K562 (cell line): ENCODE data around the gene DST. TPM values are rescaled to one million over a fixed set of nuclear protein-coding genes. Genes with fewer than 3 reads are reported as not detected.

Experiments used
- ETV6 ChIP-seq, 3 experiments: fragments of 150-350 bp in 1 of 3; sonication (generic) in 1 of 3; formaldehyde crosslinking in 1 of 3; IDR thresholded peaks; 2 replicates each; pipeline versions ENCODE4 v1.6.1 to v1.8.0; 2014 to 2022; ENCODE audit warnings: borderline replicate concordance in 2 of 3, low read depth in 2 of 3, antibody characterized with exemption in 1 of 3, low read length in 1 of 3, mild to moderate bottlenecking in 1 of 3, missing genetic modification reagents in 1 of 3
- HOXB6 ChIP-seq: fragments of 250-450 bp; sonication (Bioruptor Pico); IDR thresholded peaks from 2 replicates; pipeline ENCODE4 v1.5.1; 2022; ENCODE audit warnings: mild to moderate bottlenecking, borderline replicate concordance
- XRCC5 ChIP-seq: fragments of 200-400 bp; formaldehyde crosslinking; IDR thresholded peaks from 2 replicates; pipeline ENCODE4 v1.6.1; 2017; ENCODE audit warnings: low read depth, mild to moderate bottlenecking, low read length
- polyA plus RNA-seq, 8 experiments: library from polyadenylated mRNA; depleted of rRNA in 4 of 8; stranded (reverse) in 5 of 8; unstranded in 3 of 8; fragments of >200 nt; fragmentation: Nextera tagmentation in 2 of 8; fragmentation: Illumina TruSeq in 1 of 8; extraction: Ambion mirVana in 2 of 8; extraction: Trizol in 1 of 8; gene quantifications; 2 replicates each; pipeline versions ENCODE4 v1.2.1 to v1.2.3, GENCODE V29; 2011 to 2014; ENCODE audit warnings: inconsistent platforms in 1 of 8, missing spikeins in 1 of 8
- total RNA-seq, 7 experiments: library from RNA; depleted of rRNA in 6 of 7; stranded (reverse); fragments of >200 nt in 6 of 7; fragmentation: Illumina TruSeq in 2 of 7; extraction: Trizol in 2 of 7; gene quantifications; 2 replicates each; pipeline versions ENCODE4 v1.2.1 to v1.2.3, GENCODE V29; 2011 to 2021; ENCODE audit warnings: low replicate concordance in 1 of 7
- TF ChIP-seq, protein P1 (sequence below): fragments of 150-350 bp; IDR thresholded peaks from 2 replicates; pipeline ENCODE4 v1.6.1; 2014; ENCODE audit warnings: low read depth, mild to moderate bottlenecking, low read length, borderline replicate concordance
- TF ChIP-seq, protein P2 (sequence below): fragments of 450-650 bp; IDR thresholded peaks from 2 replicates; pipeline ENCODE4 v1.6.1; 2017; ENCODE audit warnings: antibody characterized with exemption
- TF ChIP-seq, protein P3 (sequence below): fragments of 250-450 bp; sonication (Bioruptor Pico); IDR thresholded peaks from 2 replicates; pipeline ENCODE4 v1.4.0; 2020
- TF ChIP-seq, protein P4 (sequence below): fragments of 250-450 bp; sonication (Bioruptor Pico); IDR thresholded peaks from 2 replicates; pipeline ENCODE4 v1.5.0; 2021; ENCODE audit warnings: mild to moderate bottlenecking, borderline replicate concordance
- TF ChIP-seq, protein P5 (sequence below): fragments of 450-650 bp; conservative IDR thresholded peaks from 2 replicates; pipeline ENCODE4 v1.6.1; 2016; ENCODE audit warnings: missing genetic modification characterization, low read depth, mild to moderate bottlenecking, control low read depth, missing compliant biosample characterization

DST gene
- total and polyA plus RNA-seq, 9 of the 15 experiments (the other 6 are each of a cell fraction or from before 2014, with no cell fraction given): 5.2 to 21.9 (median 13.3) TPM

DNA sequence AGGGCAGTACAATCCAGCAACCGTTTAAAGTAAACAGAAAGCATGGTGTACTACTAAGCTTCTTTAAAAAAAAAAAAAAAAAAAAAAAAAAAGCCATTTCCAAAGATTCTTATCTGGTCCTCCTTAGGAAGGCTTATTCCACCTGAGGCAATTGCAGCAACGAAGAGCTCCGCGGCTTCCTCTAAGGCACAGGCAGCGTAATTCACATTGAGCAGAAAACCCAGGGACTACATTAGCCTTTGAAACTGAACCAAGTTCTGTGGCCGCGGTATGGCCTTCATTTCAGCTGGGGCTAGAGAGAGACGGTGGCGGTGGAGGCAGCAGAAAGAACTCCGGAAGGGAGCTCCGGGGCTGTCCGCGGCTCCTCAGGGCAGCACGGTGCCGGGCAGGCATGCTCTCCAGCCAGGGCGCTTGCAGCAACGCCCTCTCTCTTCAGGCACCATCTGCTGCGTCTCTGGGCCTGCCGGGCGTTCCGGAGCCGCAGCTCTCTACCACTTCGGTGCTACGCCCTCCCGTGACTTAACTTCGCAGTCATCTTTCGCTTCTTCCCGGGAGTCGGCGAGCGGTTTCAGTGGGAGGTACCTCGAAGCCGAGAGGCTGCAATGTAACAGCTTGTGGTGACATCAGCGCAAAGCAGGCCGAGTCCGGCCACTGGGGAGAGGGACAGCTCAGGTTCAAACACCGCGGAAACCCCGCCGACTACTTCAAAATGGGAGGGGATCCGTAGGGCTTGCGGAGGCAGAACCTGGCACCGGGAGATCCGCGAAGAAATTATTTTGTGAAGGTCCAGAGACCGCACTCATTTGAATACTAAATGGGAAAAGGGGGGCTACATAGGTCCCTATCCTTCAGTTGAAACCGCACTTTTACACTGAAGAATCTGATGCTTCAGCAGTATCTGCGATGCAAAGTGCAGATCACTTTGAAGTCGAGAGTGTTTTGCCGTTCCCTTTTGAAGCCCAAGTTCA is 100.0 kb downstream of the DST start (continued):
- TF ChIP-seq, protein P1, sequence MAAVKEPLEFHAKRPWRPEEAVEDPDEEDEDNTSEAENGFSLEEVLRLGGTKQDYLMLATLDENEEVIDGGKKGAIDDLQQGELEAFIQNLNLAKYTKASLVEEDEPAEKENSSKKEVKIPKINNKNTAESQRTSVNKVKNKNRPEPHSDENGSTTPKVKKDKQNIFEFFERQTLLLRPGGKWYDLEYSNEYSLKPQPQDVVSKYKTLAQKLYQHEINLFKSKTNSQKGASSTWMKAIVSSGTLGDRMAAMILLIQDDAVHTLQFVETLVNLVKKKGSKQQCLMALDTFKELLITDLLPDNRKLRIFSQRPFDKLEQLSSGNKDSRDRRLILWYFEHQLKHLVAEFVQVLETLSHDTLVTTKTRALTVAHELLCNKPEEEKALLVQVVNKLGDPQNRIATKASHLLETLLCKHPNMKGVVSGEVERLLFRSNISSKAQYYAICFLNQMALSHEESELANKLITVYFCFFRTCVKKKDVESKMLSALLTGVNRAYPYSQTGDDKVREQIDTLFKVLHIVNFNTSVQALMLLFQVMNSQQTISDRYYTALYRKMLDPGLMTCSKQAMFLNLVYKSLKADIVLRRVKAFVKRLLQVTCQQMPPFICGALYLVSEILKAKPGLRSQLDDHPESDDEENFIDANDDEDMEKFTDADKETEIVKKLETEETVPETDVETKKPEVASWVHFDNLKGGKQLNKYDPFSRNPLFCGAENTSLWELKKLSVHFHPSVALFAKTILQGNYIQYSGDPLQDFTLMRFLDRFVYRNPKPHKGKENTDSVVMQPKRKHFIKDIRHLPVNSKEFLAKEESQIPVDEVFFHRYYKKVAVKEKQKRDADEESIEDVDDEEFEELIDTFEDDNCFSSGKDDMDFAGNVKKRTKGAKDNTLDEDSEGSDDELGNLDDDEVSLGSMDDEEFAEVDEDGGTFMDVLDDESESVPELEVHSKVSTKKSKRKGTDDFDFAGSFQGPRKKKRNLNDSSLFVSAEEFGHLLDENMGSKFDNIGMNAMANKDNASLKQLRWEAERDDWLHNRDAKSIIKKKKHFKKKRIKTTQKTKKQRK: no peak
- TF ChIP-seq, protein P2, sequence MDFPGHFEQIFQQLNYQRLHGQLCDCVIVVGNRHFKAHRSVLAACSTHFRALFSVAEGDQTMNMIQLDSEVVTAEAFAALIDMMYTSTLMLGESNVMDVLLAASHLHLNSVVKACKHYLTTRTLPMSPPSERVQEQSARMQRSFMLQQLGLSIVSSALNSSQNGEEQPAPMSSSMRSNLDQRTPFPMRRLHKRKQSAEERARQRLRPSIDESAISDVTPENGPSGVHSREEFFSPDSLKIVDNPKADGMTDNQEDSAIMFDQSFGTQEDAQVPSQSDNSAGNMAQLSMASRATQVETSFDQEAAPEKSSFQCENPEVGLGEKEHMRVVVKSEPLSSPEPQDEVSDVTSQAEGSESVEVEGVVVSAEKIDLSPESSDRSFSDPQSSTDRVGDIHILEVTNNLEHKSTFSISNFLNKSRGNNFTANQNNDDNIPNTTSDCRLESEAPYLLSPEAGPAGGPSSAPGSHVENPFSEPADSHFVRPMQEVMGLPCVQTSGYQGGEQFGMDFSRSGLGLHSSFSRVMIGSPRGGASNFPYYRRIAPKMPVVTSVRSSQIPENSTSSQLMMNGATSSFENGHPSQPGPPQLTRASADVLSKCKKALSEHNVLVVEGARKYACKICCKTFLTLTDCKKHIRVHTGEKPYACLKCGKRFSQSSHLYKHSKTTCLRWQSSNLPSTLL: no peak
- TF ChIP-seq, protein P3, sequence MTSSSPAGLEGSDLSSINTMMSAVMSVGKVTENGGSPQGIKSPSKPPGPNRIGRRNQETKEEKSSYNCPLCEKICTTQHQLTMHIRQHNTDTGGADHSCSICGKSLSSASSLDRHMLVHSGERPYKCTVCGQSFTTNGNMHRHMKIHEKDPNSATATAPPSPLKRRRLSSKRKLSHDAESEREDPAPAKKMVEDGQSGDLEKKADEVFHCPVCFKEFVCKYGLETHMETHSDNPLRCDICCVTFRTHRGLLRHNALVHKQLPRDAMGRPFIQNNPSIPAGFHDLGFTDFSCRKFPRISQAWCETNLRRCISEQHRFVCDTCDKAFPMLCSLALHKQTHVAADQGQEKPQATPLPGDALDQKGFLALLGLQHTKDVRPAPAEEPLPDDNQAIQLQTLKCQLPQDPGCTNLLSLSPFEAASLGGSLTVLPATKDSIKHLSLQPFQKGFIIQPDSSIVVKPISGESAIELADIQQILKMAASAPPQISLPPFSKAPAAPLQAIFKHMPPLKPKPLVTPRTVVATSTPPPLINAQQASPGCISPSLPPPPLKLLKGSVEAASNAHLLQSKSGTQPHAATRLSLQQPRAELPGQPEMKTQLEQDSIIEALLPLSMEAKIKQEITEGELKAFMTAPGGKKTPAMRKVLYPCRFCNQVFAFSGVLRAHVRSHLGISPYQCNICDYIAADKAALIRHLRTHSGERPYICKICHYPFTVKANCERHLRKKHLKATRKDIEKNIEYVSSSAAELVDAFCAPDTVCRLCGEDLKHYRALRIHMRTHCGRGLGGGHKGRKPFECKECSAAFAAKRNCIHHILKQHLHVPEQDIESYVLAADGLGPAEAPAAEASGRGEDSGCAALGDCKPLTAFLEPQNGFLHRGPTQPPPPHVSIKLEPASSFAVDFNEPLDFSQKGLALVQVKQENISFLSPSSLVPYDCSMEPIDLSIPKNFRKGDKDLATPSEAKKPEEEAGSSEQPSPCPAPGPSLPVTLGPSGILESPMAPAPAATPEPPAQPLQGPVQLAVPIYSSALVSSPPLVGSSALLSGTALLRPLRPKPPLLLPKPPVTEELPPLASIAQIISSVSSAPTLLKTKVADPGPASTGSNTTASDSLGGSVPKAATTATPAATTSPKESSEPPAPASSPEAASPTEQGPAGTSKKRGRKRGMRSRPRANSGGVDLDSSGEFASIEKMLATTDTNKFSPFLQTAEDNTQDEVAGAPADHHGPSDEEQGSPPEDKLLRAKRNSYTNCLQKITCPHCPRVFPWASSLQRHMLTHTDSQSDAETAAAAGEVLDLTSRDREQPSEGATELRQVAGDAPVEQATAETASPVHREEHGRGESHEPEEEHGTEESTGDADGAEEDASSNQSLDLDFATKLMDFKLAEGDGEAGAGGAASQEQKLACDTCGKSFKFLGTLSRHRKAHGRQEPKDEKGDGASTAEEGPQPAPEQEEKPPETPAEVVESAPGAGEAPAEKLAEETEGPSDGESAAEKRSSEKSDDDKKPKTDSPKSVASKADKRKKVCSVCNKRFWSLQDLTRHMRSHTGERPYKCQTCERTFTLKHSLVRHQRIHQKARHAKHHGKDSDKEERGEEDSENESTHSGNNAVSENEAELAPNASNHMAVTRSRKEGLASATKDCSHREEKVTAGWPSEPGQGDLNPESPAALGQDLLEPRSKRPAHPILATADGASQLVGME (CRISPR knock-in tag): no peak
- TF ChIP-seq HOXB6 (CRISPR knock-in tag) (no peak), ETV6 (IDR thresholded peaks at IDR 0.05; ENCODE audit: borderline replicate concordance in 1 of 2, low read depth in 2 of 2, low read length in 1 of 2) (no peak), ETV6 (CRISPR knock-in tag; IDR thresholded peaks at IDR 0.05; ENCODE audit: borderline replicate concordance) (no peak), XRCC5 (no peak)
- TF ChIP-seq, protein P4, sequence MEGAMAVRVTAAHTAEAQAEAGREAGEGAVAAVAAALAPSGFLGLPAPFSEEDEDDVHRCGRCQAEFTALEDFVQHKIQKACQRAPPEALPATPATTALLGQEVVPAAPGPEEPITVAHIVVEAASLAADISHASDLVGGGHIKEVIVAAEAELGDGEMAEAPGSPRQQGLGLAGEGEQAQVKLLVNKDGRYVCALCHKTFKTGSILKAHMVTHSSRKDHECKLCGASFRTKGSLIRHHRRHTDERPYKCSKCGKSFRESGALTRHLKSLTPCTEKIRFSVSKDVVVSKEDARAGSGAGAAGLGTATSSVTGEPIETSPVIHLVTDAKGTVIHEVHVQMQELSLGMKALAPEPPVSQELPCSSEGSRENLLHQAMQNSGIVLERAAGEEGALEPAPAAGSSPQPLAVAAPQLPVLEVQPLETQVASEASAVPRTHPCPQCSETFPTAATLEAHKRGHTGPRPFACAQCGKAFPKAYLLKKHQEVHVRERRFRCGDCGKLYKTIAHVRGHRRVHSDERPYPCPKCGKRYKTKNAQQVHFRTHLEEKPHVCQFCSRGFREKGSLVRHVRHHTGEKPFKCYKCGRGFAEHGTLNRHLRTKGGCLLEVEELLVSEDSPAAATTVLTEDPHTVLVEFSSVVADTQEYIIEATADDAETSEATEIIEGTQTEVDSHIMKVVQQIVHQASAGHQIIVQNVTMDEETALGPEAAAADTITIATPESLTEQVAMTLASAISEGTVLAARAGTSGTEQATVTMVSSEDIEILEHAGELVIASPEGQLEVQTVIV (CRISPR knock-in tag): no peak
- TF ChIP-seq, protein P5, sequence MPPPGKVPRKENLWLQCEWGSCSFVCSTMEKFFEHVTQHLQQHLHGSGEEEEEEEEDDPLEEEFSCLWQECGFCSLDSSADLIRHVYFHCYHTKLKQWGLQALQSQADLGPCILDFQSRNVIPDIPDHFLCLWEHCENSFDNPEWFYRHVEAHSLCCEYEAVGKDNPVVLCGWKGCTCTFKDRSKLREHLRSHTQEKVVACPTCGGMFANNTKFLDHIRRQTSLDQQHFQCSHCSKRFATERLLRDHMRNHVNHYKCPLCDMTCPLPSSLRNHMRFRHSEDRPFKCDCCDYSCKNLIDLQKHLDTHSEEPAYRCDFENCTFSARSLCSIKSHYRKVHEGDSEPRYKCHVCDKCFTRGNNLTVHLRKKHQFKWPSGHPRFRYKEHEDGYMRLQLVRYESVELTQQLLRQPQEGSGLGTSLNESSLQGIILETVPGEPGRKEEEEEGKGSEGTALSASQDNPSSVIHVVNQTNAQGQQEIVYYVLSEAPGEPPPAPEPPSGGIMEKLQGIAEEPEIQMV: no peak
